ENCODE results near the gene ANKRD27.

GRCh38 chr19:32646556-32646955 is 28.4 kb downstream of the ANKRD27 start:
- no peak for TF ChIP-seq POLR2A (IDR thresholded peaks at IDR 0.05)
- TF ChIP-seq CTCF (IDR thresholded peaks at IDR 0.05): no peak
